GM18526 (cell line): Measurements from ENCODE around the gene MORN5.

ENCODE experiments used
- POLR2A ChIP-seq: IDR thresholded peaks from 3 replicates; pipeline ENCODE4 v1.6.1; 2011; ENCODE audit not compliant: insufficient read length; ENCODE audit errors: extremely low read depth

The MORN5 gene

GRCh38 chr9:122122468-122122867 lies 37.2 kb upstream of the MORN5 start:
- no peak for TF ChIP-seq POLR2A

DNA sequence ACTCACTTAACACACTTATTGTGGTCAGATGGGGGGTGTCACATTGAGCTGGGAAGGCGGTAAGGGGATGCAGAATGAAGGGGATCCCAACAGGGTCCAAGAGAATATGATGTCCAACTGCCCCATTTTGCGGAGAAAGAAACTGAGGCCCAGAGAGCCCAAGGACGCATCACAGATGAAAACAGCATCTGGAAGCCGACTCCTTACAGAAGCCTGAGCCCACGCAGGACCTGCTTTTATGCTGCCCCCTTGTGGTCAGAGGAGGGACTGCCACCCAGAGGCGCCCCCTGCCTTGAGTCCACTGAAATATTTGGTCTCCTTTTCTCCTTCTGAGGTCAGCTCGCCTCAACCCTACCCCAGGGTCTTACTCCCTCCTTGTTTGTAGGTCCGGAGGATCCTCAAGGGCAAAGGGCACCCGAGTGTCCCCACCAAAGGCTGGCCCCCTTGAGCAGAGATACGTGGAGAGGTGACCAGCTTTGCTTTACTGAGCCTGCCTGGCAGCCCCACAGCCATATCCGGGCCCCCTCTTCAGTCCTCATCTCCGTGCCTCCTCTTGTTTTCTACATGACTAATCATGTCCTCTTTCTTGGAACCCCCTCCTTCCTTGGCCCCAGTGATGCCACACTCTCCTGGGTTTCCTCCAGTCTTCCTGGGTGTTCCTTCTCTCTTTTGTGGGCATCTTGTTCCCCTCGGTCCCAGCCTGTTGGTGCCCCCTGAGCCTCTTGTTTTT lies 36.6 kb upstream of the MORN5 start:
- TF ChIP-seq POLR2A = no peak

GRCh38 chr9:122124048-122124447 lies 35.7 kb upstream of the MORN5 start:
- TF ChIP-seq POLR2A = no peak

DNA sequence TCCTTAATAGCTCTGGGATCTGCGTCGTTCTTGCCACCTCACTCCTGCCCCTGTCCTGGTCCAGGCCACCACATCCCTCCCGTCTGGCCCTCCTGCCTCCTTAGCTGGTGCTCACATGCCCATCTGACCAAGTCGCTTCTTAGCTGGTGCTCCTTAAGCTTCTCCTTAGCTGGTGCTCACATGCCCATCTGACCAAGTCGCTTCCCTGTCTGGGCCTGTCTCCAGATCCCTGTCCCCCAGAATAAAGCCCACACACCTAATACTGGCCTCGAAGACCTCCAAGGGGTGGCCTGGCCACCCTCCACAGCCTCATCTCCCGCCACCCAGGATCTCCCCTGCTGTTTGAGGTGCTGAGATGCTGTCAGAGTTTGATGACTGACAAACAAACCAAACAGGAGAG lies 35.2 kb upstream of the MORN5 start:
- TF ChIP-seq POLR2A = no peak

DNA sequence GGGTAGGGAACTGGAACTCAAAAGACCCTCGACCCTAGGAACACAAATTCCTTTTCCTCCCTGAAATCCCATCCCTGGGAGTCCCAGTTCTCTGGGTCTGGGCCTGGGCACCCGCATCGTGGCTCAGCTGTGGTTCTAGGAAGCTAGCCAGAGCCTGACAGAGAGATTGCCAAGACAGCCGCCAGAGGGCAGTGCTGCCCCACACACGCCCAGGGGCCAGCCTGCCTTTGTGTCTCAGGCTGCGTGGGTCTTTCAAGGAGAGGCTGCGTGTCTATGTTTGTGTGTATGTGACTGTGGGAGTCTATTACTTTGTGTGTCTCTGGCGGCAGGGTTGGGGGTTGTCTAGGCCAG lies 34.6 kb upstream of the MORN5 start:
- TF ChIP-seq POLR2A = no peak

GRCh38 chr9:122125509-122126330 lies 34.0 kb upstream of the MORN5 start:
- TF ChIP-seq POLR2A = no peak

GRCh38 chr9:122126331-122127261 lies 33.1 kb upstream of the MORN5 start:
- TF ChIP-seq POLR2A = no peak

- TF ChIP-seq POLR2A = no peak
Measured at GRCh38 chr9:122127396-122127798, 32.3 kb upstream of the MORN5 start.

GRCh38 chr9:122128007-122128968 lies 31.4 kb upstream of the MORN5 start:
- no peak for TF ChIP-seq POLR2A

- no peak for TF ChIP-seq POLR2A
Measured at GRCh38 chr9:122128969-122129343, 30.8 kb upstream of the MORN5 start.

- TF ChIP-seq POLR2A = no peak
Measured at GRCh38 chr9:122129969-122130368, 29.7 kb upstream of the MORN5 start.

GRCh38 chr9:122130837-122131236 lies 28.9 kb upstream of the MORN5 start:
- TF ChIP-seq POLR2A = no peak

DNA sequence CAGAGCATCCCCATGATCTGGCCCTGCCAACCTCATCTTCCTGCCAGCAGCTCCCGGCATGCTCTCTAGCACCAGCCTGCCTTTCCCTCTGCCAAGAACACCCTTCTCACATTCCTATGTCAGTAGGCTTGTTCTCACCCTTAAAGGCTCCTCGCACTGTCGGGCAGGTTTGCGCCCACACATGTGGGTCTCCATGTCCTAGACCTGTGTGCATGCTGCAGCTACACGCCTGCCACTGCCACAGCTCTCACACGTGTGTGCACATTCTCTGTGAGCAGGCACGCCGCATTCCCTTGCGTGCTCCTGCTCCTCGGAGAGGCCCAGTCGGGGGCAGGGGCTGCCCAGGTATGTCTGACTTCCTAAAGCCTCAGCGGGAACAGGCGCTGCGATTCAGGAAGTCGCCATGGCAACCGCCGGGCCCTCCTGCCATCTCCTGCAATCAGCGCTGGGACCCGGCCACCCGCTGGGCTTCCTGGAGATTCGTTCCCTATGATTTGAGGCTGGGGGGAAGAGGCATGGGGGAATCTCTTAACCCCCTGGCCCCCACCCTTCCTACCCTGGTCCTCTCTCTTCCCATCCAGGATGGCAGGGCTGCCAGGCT lies 28.2 kb upstream of the MORN5 start:
- TF ChIP-seq POLR2A = no peak

GRCh38 chr9:122132539-122132938 lies 27.2 kb upstream of the MORN5 start:
- TF ChIP-seq POLR2A = no peak
